Measurements from ENCODE around the gene KRTAP5-10.
"Not testable (repeated sequence)": the region's sequence is repeated elsewhere in the genome, so short reads cannot be mapped to it uniquely, and the experiment has no call there.

KRTAP5-10 gene

GRCh38 chr11:71565263-71565662, at the start of gene KRTAP5-10:
Gene KRTAP5-10, plus strand, starts transcription at chr11:71565563. Its CDS starts 25 bp downstream, at chr11:71565588.
- no peaks in the 10 kb centered on the region for H3K4me1 ChIP-seq (ENCODE audit: control insufficient read depth in 2 of 2, insufficient read depth in 2 of 2, low read length in 2 of 2)
- H3K36me3 ChIP-seq (ENCODE audit: control insufficient read depth in 2 of 2, insufficient read depth in 2 of 2, low read length in 2 of 2) = no peaks in the 10 kb centered on the region
- peaks cover 0 to 1% of the 10 kb centered on the region in 2 donors for H3K9me3 ChIP-seq (ENCODE audit: control insufficient read depth in 2 of 2, low read length in 2 of 2)
- H3K27me3 ChIP-seq (ENCODE audit: control insufficient read depth in 2 of 2, insufficient read depth in 2 of 2, low read length in 2 of 2) = peaks cover 0 to 10% of the 10 kb centered on the region in 2 donors
- H3K4me3 ChIP-seq (ENCODE audit: low read length in 2 of 2) = no peak within 1 kb of the TSS
- no peak within 1 kb of the TSS for H3K9ac ChIP-seq (ENCODE audit: low read depth in 1 of 2, low read length in 2 of 2)
- H3K27ac ChIP-seq (ENCODE audit: low read depth in 2 of 2, low read length in 2 of 2) = no peak within 1 kb of the TSS

GRCh38 chr11:71518506-71519471, 46.6 kb upstream of the KRTAP5-10 start:
- Histone ChIP-seq H3K27ac (ENCODE audit: low read depth in 2 of 2, low read length in 2 of 2) (no peak overlapping the region), H3K36me3 (ENCODE audit: control insufficient read depth in 2 of 2, insufficient read depth in 2 of 2, low read length in 2 of 2) (no peaks in the 10 kb centered on the region), H3K9me3 (ENCODE audit: control insufficient read depth in 2 of 2, low read length in 2 of 2) (no peaks in the 10 kb centered on the region), H3K4me3 (ENCODE audit: low read length in 2 of 2) (no peak overlapping the region), H3K9ac (ENCODE audit: low read depth in 1 of 2, low read length in 2 of 2) (no peak overlapping the region), H3K27me3 (ENCODE audit: control insufficient read depth in 2 of 2, insufficient read depth in 2 of 2, low read length in 2 of 2) (no peaks in the 10 kb centered on the region), H3K4me1 (ENCODE audit: control insufficient read depth in 2 of 2, insufficient read depth in 2 of 2, low read length in 2 of 2) (no peaks in the 10 kb centered on the region)

- Histone ChIP-seq H3K9ac (ENCODE audit: low read depth in 1 of 2, low read length in 2 of 2) (no peak overlapping the region), H3K4me1 (ENCODE audit: control insufficient read depth in 2 of 2, insufficient read depth in 2 of 2, low read length in 2 of 2) (no peaks in the 10 kb centered on the region), H3K27ac (ENCODE audit: low read depth in 2 of 2, low read length in 2 of 2) (no peak overlapping the region), H3K9me3 (ENCODE audit: control insufficient read depth in 2 of 2, low read length in 2 of 2) (no peaks in the 10 kb centered on the region), H3K27me3 (ENCODE audit: control insufficient read depth in 2 of 2, insufficient read depth in 2 of 2, low read length in 2 of 2) (no peaks in the 10 kb centered on the region), H3K36me3 (ENCODE audit: control insufficient read depth in 2 of 2, insufficient read depth in 2 of 2, low read length in 2 of 2) (no peaks in the 10 kb centered on the region), H3K4me3 (ENCODE audit: low read length in 2 of 2) (no peak overlapping the region)
Observed at GRCh38 chr11:71519546-71519945, 45.8 kb upstream of the KRTAP5-10 start.

- no peaks in the 10 kb centered on the region for H3K4me1 ChIP-seq (ENCODE audit: control insufficient read depth in 2 of 2, insufficient read depth in 2 of 2, low read length in 2 of 2)
- H3K9ac ChIP-seq (ENCODE audit: low read depth in 1 of 2, low read length in 2 of 2) = no peak overlapping the region
- H3K27me3 ChIP-seq (ENCODE audit: control insufficient read depth in 2 of 2, insufficient read depth in 2 of 2, low read length in 2 of 2) = no peaks in the 10 kb centered on the region
Observed at GRCh38 chr11:71525188-71525937, 40.0 kb upstream of the KRTAP5-10 start.

DNA sequence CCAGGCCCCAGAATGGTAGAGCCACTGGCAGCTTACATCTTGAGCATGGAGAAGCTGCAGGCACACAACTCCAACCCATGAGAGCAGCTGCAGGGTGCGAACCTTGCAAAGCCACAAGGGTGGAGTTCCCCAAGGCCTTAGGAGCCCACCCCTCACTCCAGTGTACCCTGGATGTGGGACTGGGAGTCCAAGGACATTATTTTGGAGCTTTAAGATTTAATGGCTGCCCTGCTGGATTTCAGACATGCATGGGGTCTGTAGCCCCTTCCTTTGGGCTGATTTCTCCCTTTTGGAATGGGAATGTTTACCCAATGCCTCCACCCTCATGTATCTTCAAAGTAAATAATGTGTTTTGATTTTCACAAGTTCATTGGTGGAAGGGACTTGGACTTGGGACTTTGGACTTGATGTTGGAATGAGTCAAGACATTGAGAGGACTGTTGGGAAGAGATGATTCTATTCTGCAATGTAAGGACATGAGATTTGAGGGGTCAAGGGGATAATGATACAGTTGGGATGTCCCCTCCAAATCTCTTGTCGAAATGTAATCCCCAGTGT, 39.3 kb upstream of the KRTAP5-10 start:
- Histone ChIP-seq H3K4me1 (ENCODE audit: control insufficient read depth in 2 of 2, insufficient read depth in 2 of 2, low read length in 2 of 2) (no peaks in the 10 kb centered on the region), H3K36me3 (ENCODE audit: control insufficient read depth in 2 of 2, insufficient read depth in 2 of 2, low read length in 2 of 2) (no peaks in the 10 kb centered on the region), H3K27ac (ENCODE audit: low read depth in 2 of 2, low read length in 2 of 2) (no peak overlapping the region), H3K9ac (ENCODE audit: low read depth in 1 of 2, low read length in 2 of 2) (no peak overlapping the region), H3K4me3 (ENCODE audit: low read length in 2 of 2) (no peak overlapping the region), H3K27me3 (ENCODE audit: control insufficient read depth in 2 of 2, insufficient read depth in 2 of 2, low read length in 2 of 2) (no peaks in the 10 kb centered on the region), H3K9me3 (ENCODE audit: control insufficient read depth in 2 of 2, low read length in 2 of 2) (no peaks in the 10 kb centered on the region)

More at GRCh38 chr11:71525188-71525937, 40.0 kb upstream of the KRTAP5-10 start:
- no peaks in the 10 kb centered on the region for H3K36me3 ChIP-seq (ENCODE audit: control insufficient read depth in 2 of 2, insufficient read depth in 2 of 2, low read length in 2 of 2)
- H3K9me3 ChIP-seq (ENCODE audit: control insufficient read depth in 2 of 2, low read length in 2 of 2) = no peaks in the 10 kb centered on the region
- H3K27ac ChIP-seq (ENCODE audit: low read depth in 2 of 2, low read length in 2 of 2) = no peak overlapping the region
- no peak overlapping the region for H3K4me3 ChIP-seq (ENCODE audit: low read length in 2 of 2)

DNA sequence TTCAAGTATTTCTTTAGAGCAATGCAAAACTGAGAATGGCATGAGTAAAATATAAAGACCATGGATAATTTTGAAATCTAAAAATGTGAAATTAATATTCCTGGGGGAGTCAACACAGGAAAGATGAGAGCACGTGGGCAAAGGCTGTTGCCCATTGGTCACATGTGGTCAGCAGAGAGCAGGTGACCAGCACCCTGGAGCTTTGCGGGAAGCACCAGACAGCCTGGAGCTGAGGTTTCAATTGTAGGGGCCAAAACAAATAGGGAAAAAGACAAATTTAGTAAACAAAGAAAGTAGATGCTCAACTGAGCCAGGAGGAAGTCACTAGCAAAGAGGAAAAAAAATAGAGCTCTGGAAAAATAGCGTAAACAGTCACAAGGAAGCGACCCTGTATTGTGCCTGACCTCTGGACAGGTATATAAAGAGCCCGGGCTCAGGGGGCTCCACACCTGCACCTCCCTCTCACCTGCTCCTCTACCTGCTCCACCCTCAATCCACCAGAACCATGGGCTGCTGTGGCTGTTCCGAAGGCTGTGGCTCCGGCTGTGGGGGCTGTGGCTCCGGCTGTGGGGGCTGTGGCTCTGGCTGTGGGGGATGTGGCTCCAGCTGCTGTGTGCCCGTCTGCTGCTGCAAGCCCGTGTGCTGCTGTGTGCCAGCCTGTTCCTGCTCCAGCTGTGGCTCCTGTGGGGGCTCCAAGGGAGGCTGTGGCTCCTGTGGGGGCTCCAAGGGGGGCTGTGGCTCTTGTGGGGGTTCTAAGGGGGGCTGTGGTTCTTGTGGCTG, 38.4 kb upstream of the KRTAP5-10 start, which contains the start of gene KRTAP5-7:
Gene KRTAP5-7, plus strand, starts transcription at position 472 of the 780 bp plus-strand sequence. Its CDS starts 34 bp downstream, at position 506.
- not testable (repeated sequence) for H3K9me3 ChIP-seq (ENCODE audit: control insufficient read depth in 2 of 2, low read length in 2 of 2); H3K27me3 ChIP-seq (ENCODE audit: control insufficient read depth in 2 of 2, insufficient read depth in 2 of 2, low read length in 2 of 2); H3K27ac ChIP-seq (ENCODE audit: low read depth in 2 of 2, low read length in 2 of 2); H3K9ac ChIP-seq (ENCODE audit: low read depth in 1 of 2, low read length in 2 of 2); H3K36me3 ChIP-seq (ENCODE audit: control insufficient read depth in 2 of 2, insufficient read depth in 2 of 2, low read length in 2 of 2); H3K4me1 ChIP-seq (ENCODE audit: control insufficient read depth in 2 of 2, insufficient read depth in 2 of 2, low read length in 2 of 2); H3K4me3 ChIP-seq (ENCODE audit: low read length in 2 of 2)

DNA sequence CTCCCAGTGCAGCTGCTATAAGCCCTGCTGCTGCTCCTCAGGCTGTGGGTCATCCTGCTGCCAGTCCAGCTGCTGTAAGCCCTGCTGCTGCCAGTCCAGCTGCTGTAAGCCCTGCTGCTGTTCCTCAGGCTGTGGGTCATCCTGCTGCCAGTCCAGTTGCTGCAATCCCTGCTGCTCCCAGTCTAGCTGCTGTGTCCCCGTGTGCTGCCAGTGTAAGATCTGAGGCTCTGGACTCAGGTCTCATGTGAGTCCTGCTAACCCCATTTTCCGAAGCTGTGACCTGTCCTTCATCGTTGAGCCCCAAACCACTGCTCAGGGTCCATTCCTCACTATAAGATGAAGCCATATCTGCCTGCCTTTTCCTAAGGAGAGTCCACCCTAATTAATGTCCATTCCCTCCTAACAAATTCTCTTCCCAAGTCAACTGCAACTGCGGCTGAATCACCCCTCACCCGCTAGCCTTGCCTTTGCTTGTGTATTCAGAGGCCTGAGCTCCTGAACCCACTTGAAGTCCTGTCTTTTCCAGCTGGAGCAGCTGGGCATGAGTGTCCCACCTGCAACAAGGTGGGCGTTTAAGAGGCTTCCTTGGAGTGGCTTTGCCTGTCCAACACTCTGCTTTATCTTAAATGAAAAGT, 37.7 kb upstream of the KRTAP5-10 start:
- no peaks in the 10 kb centered on the region for H3K27me3 ChIP-seq (ENCODE audit: control insufficient read depth in 2 of 2, insufficient read depth in 2 of 2, low read length in 2 of 2)
- no peak overlapping the region for H3K4me3 ChIP-seq (ENCODE audit: low read length in 2 of 2)
- H3K4me1 ChIP-seq (ENCODE audit: control insufficient read depth in 2 of 2, insufficient read depth in 2 of 2, low read length in 2 of 2) = no peaks in the 10 kb centered on the region
- no peaks in the 10 kb centered on the region for H3K9me3 ChIP-seq (ENCODE audit: control insufficient read depth in 2 of 2, low read length in 2 of 2)
- no peak overlapping the region for H3K27ac ChIP-seq (ENCODE audit: low read depth in 2 of 2, low read length in 2 of 2)
- no peak overlapping the region for H3K9ac ChIP-seq (ENCODE audit: low read depth in 1 of 2, low read length in 2 of 2)
- no peaks in the 10 kb centered on the region for H3K36me3 ChIP-seq (ENCODE audit: control insufficient read depth in 2 of 2, insufficient read depth in 2 of 2, low read length in 2 of 2)

DNA sequence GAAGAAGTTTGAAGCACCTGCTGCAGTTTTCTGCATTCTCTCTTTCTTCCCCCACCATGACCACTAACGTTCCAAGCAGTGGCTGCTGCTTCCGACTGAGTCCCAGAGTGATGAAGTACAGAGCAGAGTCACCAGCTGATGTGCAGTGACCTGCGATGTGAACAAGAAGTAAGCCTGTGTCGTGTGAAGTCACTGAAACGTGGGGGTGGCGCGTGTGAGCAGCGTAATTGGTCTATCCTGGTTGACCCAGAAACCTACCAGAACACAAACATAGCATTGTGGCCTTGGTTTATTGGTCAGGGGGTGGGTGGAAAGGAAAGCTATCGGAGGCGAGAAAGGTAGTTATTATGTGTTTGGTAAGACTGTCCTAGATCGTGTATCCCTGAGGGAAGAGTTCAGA, 34.8 kb upstream of the KRTAP5-10 start:
- Histone ChIP-seq H3K9me3 (ENCODE audit: control insufficient read depth in 2 of 2, low read length in 2 of 2) (no peaks in the 10 kb centered on the region), H3K27ac (ENCODE audit: low read depth in 2 of 2, low read length in 2 of 2) (no peak overlapping the region), H3K9ac (ENCODE audit: low read depth in 1 of 2, low read length in 2 of 2) (no peak overlapping the region), H3K4me1 (ENCODE audit: control insufficient read depth in 2 of 2, insufficient read depth in 2 of 2, low read length in 2 of 2) (no peaks in the 10 kb centered on the region), H3K4me3 (ENCODE audit: low read length in 2 of 2) (no peak overlapping the region), H3K36me3 (ENCODE audit: control insufficient read depth in 2 of 2, insufficient read depth in 2 of 2, low read length in 2 of 2) (no peaks in the 10 kb centered on the region), H3K27me3 (ENCODE audit: control insufficient read depth in 2 of 2, insufficient read depth in 2 of 2, low read length in 2 of 2) (no peaks in the 10 kb centered on the region)

DNA sequence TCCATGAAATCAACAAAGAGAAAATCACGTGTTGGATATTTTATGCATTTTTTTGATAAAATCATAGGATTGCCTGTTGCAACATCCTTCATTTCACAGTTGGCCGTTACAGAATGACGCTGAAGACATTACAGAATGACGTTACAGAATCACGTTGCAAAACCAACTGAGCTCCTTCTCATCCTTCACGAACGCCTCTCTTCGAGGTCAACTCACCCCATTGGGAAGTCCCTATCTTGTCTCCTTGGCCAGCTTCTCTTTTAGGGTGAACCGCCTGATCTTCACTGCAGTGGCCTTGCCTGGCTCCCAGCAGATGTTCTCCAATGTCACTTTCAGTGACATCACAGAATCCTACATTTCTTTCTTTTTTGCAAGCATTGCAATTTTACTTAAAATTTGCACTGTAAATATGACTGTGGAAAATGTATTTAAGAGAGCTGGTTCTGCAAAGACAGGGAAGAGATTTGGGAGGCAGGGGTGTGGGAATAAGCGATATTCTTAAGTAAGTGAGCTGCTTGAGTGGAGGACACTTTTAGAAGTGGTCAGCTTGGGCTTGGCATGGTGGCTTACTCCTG, 33.2 kb upstream of the KRTAP5-10 start:
- H3K27me3 ChIP-seq (ENCODE audit: control insufficient read depth in 2 of 2, insufficient read depth in 2 of 2, low read length in 2 of 2) = no peaks in the 10 kb centered on the region
- no peak overlapping the region for H3K27ac ChIP-seq (ENCODE audit: low read depth in 2 of 2, low read length in 2 of 2)
- no peaks in the 10 kb centered on the region for H3K4me1 ChIP-seq (ENCODE audit: control insufficient read depth in 2 of 2, insufficient read depth in 2 of 2, low read length in 2 of 2)
- H3K4me3 ChIP-seq (ENCODE audit: low read length in 2 of 2) = no peak overlapping the region
- H3K9me3 ChIP-seq (ENCODE audit: control insufficient read depth in 2 of 2, low read length in 2 of 2) = no peaks in the 10 kb centered on the region
- no peak overlapping the region for H3K9ac ChIP-seq (ENCODE audit: low read depth in 1 of 2, low read length in 2 of 2)
- no peaks in the 10 kb centered on the region for H3K36me3 ChIP-seq (ENCODE audit: control insufficient read depth in 2 of 2, insufficient read depth in 2 of 2, low read length in 2 of 2)

All from mucosa of rectum (tissue), 2 donors.